IPS-NIHi11 (cell line): ENCODE data around the gene OR4F6.
"Not testable (repeated sequence)": the region's sequence is repeated elsewhere in the genome, so short reads cannot be mapped to it uniquely, and the experiment has no call there.

Source experiments
- DNase-seq: peaks from one replicate; pipeline ENCODE4 v3.0.0; 2012; ENCODE audit warnings: mixed read lengths, low spot score

OR4F6 gene, protein sequence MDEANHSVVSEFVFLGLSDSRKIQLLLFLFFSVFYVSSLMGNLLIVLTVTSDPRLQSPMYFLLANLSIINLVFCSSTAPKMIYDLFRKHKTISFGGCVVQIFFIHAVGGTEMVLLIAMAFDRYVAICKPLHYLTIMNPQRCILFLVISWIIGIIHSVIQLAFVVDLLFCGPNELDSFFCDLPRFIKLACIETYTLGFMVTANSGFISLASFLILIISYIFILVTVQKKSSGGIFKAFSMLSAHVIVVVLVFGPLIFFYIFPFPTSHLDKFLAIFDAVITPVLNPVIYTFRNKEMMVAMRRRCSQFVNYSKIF

DNA sequence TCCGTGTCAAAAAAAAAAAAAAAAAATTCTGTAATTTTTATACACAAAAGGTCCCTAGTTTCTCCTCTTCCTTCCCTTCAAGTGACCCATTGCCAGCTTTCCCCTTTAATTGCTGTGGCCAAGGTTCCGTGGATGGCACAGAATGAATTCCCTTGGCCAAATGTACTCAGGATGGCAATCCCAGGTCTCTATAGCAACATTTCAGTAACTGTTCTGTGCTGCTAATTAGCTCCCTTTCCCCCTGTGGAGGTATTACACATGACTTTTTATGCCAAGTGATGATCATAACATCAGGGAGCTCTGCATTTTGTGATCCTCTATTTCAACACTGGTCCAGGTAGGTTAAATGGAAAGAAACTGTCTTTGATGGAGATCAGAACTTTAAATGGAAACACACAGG lies at the start of gene OR4F6:
OR4F6 (plus strand) TSS at position 301 of the 400 bp plus-strand sequence. CDS start 2,211 bp downstream, outside the sequence.
- no peak for DNase-seq

DNA sequence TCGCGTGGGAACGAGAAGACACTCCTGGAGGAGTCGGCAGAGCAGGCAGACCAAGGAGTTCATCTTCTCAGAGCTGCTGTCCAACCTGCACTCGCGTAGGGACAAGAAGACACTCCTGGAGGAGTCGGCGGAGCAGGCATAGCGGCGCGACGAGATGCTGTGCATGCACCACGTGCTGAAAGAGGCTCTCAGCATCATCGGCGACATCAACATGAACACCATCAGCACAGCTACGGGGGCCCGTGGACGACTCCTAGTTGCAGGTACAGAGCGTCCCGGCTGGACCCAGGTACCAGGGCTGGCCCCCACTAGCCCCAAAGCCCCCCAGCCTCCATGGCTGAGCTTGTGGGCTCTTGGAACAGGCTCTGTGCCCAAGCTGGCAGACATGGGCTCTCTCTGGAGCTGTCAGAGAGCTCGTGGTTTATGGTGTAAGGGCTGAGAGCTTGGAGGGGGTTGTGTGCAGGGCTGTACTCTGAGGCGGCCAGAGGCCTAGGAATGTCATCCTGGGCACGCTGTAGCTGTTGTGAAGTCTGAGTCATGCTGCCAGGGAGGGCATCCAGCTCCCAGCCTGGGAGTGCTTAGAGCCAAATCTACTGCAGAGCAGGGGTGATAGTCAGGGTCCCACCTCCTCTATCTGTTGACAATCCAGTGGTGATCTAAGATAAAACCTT lies 38.5 kb upstream of the OR4F6 start:
- DNase-seq = not testable (repeated sequence)

DNA sequence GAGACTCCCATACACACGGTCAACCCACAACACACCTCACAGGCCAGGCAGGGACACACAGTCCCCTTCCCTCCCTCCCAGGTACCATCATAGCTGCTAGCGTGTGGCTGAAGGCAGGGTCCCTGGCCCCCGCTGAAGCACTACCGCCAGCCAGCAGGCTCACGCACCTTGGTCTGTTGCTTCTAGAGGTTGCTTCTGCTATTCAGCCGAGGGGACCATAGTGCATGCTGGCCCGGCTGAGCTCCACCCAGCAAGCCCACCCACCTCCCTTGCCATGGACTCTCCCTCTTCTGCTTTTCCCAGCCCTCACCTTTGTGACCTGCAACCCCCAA lies 38.0 kb upstream of the OR4F6 start:
- DNase-seq = not testable (repeated sequence)

DNA sequence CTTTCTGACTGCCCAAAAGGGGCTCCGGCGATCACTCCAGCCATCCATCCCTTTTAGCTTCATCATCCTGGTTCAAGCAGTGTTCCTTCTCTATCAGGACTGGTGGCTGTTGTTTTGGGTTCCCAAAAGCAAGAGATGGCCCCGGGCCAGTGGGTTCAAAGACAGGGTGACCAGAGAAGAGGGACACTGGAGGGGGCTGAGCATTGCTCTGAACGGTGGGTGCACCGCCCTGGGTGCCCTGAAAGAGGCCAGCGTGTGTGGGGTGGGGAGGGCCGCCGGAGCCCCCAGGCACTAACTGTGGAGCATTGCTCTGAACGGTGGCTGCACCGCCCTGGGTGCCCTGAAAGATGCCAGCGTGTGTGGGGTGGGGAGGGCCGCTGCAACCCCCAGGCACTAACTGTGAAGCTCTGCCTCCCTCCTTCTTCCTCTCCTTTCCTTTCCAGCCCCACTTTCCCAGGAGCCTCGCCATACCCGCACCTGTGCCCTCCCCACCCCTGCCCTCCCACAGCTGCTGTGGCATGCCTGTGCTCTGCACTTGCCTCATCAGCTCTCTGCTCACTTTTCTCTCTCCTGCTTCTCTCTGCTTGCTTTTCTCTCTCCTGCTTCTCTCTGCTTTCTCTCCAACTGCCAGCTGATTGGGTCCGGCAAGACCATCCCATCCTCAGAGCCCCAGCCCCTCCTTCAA lies 37.4 kb upstream of the OR4F6 start:
- no peak for DNase-seq

DNA sequence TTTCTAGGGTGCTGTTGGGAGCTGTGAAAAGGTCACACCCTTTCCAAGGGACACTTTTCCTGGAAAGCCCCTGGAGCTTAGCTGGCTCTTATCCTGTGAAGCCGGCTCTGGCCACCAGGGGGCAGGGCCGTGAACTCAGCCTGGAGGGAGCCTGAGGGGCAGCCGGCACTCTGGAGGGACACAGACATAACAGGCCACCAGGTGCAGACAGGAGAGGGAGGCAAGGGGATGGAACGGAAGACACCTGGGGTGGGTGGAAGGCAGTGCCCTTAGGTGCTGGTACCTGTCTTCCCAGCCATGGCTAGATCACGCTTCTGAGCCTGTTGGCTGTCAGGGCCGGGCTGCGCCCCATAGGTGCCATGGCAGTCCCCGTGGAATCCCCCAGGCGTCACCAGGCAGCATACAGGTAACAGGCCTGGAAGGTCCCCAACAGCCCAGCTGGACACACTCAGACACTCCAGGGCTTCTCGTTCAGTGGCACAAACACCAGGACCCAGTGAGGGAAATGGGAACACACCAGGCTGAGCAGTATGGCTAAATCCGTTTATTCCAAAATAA lies 36.1 kb upstream of the OR4F6 start:
- DNase-seq = not testable (repeated sequence)

DNA sequence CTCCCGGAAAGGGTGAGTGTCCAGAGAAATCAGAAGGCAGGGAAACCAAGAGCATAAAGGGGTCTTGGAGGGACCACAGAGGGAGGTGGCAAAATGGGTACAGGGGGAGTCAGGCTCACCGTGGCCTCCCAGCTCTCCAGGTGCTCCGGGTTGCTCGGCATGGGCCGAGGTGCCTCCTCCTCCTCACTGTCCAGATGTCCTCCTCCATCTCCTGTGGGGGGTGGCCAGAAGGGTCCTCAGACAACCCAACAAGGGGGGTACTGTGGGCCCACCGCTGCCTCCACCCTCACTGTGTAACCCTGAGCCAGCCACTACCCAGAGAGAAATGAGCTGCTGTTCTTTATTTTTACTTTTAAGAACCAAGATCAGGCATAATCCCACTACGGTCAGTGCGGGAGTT lies 30.4 kb upstream of the OR4F6 start:
- DNase-seq = no peak

DNA sequence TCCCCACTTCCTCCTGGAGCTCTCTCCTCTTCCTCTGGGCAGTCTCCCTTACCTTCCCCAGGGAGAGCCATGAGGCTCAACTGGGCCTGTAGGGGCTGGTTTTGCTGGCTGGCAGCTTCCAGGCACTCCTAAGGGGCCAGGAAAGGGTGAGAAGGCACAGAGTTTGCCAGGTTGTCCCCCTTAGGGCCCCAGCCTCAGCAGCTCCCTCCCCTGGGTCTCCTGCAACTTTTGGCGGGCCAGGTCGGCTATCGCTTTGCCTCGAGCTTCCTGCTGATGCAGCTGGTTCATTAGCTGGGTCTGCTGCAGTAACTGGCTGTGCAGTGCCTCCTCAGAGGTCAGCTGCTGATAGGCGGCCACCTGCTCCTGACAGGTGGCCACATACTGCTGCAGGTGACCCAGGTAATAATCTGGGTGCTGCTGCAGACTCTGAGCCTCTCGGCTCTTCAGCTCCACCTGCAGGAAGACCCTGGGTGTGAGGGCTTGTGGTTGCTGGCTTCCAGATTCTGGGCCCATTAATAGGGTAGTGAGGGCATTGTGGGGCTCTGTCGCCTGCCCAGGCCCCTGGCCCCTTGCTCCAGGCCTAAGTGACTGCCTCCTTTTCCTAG lies 29.7 kb upstream of the OR4F6 start:
- peak; percentile 23 for DNase-seq

DNA sequence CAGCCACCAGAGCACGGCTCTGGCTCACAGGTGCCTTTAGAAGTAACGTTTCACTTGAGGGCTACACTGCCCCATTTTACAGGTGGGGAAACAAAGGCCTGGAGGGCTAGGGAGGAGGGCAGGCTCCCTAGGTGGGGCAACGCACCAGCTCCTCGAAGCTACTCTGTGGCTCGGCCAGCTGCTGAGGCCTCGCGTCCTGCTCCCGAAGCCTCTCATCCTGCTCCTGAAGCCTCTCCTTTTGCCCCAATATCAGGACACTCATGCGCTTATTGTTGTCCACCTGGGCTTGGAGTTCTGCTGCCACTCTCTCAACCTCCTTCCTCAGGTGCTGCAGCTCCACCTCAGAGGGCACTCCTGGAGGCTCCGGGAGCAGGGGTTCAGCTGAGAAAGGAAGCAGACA lies 28.2 kb upstream of the OR4F6 start:
- no peak for DNase-seq

DNA sequence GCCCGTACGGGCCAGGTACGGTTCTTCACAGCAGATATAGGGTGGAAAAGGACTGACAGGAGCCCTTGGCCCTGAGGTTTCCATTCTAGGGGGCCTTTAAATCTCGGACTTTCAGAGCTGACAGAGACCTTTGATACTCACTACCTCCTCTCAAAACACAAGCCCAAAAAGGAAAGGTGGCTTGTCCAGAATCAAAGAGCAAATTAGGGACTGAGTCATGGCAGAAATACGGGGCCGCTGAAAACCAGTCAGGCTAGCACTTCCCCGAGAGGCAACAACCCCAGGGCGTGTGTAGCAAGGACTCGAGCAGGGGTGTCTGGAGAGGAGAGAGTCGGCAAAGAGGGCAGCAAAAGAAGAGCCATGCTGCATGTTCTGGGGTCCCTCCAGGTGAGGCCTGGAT lies 24.7 kb upstream of the OR4F6 start:
- DNase-seq = not testable (repeated sequence)

DNA sequence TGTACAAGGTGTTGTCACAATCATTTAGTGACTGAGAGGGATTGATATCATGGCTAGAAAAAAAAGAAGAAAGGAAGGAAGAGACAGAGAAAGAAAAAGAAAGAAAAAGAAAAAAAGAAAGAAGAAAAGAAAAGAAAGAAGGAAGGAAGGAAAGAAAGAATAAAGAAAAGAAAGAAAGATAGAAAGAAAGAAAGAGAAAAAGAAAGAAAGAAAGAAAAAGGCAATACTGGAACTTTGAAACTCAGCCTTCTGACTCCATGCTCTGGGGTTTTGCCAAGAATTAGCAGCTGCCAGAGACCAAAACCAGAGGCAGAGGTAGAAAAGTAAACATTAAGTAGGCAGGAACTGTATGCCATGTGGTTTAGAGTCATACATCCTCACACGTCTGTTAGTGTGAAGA lies 23.1 kb upstream of the OR4F6 start:
- not testable (repeated sequence) for DNase-seq

DNA sequence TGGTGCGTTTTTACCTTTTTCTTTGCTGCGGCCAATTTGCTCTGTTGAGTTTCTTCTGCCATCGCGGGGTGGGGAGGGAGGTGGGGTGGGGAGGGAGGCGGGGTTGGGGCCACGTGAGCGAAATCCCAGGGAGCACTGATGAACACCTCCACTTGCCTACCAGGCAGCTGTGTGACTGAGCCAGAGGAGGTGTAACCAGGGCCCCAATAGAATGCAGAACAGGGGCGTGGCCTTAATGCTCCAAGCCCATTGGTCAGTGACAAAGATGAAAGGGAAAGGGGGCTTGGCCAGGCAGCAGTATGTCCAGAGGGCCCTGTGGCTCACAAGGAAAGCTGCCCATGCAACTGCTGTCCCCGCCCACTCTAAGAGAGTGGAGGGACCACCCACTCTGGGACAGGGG lies 21.4 kb upstream of the OR4F6 start:
- peak; percentile 19 for DNase-seq

DNA sequence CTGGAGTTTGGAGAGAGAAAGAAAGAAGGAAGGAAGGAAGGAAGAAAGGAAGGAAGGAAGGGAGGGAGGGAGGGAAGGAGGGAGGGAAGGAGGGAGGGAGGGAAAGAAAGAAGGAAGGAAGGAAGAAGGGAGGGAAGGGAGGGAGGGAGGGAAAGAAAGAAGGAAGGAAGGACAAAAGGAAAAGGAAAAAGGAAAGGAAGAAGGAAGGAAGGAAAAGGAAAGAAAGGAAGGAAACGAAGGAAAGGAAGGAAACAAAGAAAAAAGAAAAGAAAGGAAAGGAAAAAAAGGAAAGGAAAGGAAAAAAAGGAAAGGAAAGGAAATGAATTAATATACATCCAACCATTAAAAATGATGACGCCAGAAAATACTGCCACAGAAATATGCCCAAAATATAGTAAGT lies 18.7 kb upstream of the OR4F6 start:
- no peak for DNase-seq

DNA sequence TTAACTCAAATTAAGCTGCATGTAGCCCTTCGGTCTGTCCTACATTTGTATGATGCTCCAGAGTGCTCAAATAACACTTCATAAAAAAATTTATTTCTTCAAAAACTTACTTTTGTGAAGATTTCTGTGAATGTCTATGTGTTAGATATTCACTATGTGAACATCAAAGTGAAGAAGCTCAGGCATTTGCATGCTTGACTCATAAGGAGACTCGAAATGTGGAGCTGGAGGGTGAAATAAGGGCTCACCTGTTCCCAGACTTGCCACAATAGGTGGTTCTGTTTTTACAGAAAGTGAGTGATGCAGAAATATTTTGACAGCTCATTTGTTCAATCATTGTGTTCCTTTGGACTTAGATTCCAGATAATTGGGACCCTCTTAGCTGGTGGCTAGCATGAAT lies 16.9 kb upstream of the OR4F6 start:
- DNase-seq = not testable (repeated sequence)

DNA sequence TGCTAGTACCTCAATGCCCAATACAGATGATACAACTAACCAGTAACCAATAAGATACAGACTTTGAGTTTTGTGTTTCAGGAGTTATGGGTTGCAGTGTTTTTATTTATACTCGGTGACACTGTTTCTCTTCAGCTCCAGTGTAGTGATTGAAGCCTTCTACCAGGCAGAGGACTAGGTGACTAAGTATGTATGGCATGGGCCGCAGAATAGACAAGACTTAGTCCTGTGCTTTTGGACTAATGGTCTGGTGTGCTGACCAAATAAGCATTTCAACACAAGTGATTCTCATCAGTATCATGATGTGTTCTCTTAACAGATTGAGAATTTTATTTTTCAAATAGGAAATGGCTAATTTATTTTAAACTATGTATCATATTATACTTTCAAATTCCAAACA lies 15.3 kb upstream of the OR4F6 start:
- not testable (repeated sequence) for DNase-seq

DNA sequence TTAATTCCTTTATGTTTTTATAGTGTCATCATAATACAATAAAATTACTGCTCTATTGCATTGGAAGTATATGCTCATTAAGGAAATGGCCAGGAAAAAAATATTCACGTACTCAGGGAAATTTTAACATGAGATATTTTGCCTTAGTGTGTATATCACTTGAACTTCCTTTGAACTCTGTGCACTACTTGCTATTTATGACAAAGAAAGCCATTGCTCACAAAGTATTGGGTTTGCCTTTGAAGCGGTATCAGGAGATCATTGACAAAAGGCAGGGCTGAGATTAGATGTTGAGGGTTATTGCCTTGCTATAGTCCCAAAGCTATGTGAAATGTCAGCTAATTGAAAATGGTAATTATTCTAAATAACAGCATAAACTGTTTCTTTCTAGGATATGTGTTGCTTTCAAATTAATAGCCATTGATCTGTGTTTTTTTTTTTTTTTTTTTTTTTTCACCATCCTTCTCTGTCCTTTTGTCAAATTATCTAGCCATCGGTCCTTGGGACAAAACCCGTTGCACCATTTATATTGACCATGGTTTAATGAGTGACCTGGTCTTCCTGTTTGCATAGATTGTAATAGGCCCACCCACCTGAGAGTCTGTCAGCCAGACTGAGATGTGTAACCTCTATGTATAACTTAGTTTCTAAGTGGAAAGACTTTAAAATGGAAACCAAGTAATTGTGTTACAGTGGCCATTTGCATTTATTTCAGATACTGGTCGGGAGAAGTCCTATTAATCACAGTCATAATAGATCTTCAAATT lies 14.6 kb upstream of the OR4F6 start:
- not testable (repeated sequence) for DNase-seq

DNA sequence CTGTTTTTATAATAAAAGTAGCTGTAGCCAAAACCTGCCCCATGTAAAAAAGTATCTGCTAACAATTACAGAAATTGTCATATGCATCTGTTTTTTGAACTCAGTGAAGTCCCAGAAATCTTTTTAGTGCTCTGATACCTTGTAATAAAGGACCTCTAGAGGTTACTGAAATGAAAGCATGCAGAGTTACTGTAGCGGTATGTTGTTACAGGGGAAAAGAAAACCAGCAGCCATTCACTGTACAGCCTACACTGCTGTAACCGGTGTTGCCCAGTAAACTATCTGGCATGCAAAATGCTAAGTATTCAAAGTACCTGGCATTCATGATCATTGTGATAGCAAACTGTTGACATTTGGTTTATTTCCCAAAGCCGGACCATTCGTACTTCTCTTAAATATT lies 12.6 kb upstream of the OR4F6 start:
- not testable (repeated sequence) for DNase-seq

DNA sequence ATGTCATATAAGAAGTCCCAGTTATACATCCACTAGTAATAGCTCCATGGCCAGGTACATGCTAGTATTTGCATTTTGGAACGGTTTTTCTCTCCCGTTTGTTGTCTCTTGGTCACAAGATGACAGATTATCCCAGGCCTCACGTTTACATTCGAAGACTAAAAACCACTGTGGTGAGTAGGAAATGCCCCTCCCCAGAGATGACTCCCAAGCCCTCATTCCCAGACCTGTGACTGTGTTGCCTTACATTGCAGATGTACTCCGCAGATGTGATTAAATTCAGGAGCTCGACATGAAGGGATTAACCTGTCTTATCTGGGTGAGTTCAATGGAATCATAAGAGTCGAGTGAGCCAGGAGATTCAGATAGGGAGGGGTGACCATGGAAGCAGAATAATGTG lies 9.3 kb upstream of the OR4F6 start:
- not testable (repeated sequence) for DNase-seq

DNA sequence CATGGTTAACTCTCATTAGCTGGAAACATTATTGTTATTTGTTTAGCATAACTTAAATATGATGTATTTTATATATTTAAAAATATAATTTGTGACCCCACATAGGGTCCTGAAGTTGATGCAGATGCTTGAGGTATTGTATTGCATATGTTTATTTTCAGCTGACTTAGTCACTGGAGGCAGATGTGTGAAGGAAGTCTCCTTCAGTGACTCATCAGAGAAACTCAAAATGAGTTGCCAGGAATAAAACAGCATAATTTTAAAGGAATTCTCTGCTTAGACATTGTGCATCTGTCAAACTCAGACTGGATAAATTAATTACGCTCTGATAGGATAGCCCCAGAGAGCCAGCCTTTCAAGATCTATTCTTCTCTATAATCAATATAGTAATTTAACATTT lies 7.9 kb upstream of the OR4F6 start:
- DNase-seq = no peak

DNA sequence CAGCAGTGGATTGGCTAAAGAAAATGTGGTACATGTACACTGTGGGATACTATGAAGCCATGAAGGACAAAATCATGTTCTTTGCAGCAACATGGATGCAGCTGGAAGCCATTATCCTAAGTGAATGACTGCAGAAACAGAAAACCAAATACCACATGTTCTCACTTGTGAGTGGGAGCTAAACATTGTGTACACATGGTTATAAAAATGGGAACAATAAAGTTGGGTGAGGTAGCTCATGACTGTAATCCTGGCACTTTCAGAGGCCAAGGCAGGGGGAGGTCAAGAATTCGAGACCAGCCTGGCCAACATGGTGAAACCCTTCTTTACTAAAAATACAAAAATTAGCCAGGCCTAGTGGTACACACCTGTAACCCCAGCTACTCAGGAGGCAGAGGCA lies 3.6 kb upstream of the OR4F6 start:
- no peak for DNase-seq

DNA sequence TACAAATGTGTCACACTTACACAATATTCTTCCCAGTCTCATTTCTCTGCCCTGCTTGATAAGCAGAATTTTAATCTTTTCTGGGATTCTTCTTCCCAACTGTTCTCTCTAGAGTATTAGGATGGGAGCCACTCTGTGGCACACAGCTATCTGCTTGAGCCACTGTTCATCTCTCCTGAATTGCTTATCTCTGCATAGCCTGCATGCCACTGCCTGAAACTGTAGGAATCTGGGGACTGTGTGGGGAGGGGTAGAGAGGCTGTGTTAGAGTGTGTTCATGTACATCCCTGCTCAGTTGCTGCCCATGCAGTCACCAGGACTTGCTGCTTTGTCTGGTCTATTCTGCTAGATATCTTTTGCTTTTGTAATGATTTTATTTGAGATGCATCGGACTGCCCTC lies 2.3 kb upstream of the OR4F6 start:
- no peak for DNase-seq

DNA sequence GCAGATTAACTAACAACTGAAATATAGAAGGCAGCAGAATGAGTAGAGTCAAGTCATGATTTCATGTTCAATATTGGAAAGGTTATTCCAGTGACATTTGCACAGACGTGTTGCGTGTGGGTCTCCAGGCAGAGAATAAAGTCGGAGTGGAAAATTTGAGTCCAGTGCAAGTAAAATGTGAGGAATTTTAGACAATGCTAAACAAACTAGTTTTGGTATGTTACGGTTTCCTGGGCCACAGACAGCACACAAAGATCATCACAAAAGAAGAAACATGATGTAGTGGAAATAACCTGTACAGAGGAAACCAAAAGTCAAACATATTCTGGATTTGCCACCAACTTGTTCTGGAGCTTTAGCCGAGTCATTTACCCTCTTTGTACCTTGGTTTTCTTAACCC lies 367 bp downstream of the OR4F6 start:
- DNase-seq = no peak

DNA sequence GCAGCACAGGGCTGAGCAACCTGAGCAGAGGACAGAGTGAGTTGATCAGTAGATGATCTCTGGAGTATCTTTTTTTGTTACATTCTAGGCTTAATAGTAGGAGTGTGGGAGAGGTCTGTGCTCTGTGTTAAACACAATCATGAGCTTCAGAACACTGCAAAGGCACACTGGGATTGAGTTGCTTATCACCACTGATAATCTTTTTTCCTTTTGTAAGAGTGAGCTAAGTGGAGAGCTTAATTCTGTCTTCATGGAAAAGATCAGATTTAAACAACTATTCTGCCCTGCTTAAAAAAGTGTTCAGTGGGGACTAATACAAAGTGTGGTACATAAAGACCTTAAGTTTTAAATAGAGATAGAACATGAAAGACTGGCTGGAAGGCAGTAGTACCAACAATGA lies 1.1 kb downstream of the OR4F6 start:
- no peak for DNase-seq
